GM23338 (cell line): ENCODE results near the gene HHAT. TPM values are rescaled to one million over a fixed set of nuclear protein-coding genes. Genes with fewer than 3 reads are reported as not detected.

Experiments
- ATAC-seq: fragments of 200-7000 bp; cut with Tn5 transposase; 3 replicates; pipeline ENCODE4 v1.9.1; 2020
- DNase-seq: peaks from one replicate; pipeline ENCODE4 v3.0.0-alpha.2; 2015; ENCODE audit warnings: low spot score
- H2AFZ ChIP-seq: fragments of 200-600 bp; sonication (generic); 2 replicates; pipeline ENCODE4 v1.8.0; 2016; ENCODE audit warnings: antibody characterized with exemption, mild to moderate bottlenecking, moderate library complexity
- H3F3A ChIP-seq: fragments of 200-600 bp; sonication (generic); replicated peaks from 2 replicates; pipeline ENCODE4 v1.8.0; 2017; ENCODE audit warnings: antibody characterized with exemption, mixed run types, low read depth
- H3K27ac ChIP-seq: fragments of 200-600 bp; sonication (generic); 2 replicates; pipeline ENCODE4 v1.6.1; 2016; ENCODE audit warnings: low read depth
- H3K27me3 ChIP-seq: fragments of 200-600 bp; sonication (generic); 2 replicates; pipeline ENCODE4 v1.8.0; 2016; ENCODE audit warnings: mild to moderate bottlenecking, mixed run types, moderate library complexity; ENCODE audit not compliant: insufficient read depth
- H3K36me3 ChIP-seq: fragments of 200-600 bp; sonication (generic); 2 replicates; pipeline ENCODE4 v1.8.0; 2016; ENCODE audit warnings: mild to moderate bottlenecking; ENCODE audit not compliant: insufficient read depth
- H3K4me1 ChIP-seq: fragments of 200-600 bp; sonication (generic); 2 replicates; pipeline ENCODE4 v1.8.0; 2016; ENCODE audit warnings: mild to moderate bottlenecking, moderate library complexity; ENCODE audit not compliant: insufficient read depth
- H3K4me2 ChIP-seq: fragments of 200-600 bp; sonication (generic); 2 replicates; pipeline ENCODE4 v1.7.1; 2017; ENCODE audit warnings: mixed run types
- H3K4me3 ChIP-seq: fragments of 200-600 bp; sonication (generic); 2 replicates; pipeline ENCODE4 v1.6.1; 2016; ENCODE audit warnings: mixed run types
- H3K79me2 ChIP-seq: fragments of 200-600 bp; sonication (generic); replicated peaks from 2 replicates; pipeline ENCODE4 v1.8.0; 2017; ENCODE audit warnings: mild to moderate bottlenecking; ENCODE audit not compliant: insufficient read depth
- H3K9me2 ChIP-seq: fragments of 200-600 bp; sonication (generic); 2 replicates; pipeline ENCODE4 v1.8.0; 2017; ENCODE audit not compliant: insufficient read depth
- H4K20me1 ChIP-seq: fragments of 200-600 bp; sonication (generic); replicated peaks from 2 replicates; pipeline ENCODE4 v1.8.0; 2017; ENCODE audit warnings: mild to moderate bottlenecking; ENCODE audit not compliant: insufficient read depth
- H3K27ac Mint-ChIP-seq: 2 replicates; pipeline ENCODE4 v1.8.0; 2020; ENCODE audit warnings: inconsistent platforms, mild to moderate bottlenecking, moderate library complexity, mixed read lengths
- H3K27me3 Mint-ChIP-seq: 3 replicates; pipeline ENCODE4 v1.8.0; 2022; ENCODE audit warnings: low read depth, mild to moderate bottlenecking, moderate library complexity, mixed read lengths, inconsistent platforms; ENCODE audit not compliant: insufficient read depth, poor library complexity
- H3K36me3 Mint-ChIP-seq: 3 replicates; pipeline ENCODE4 v1.8.0; 2021; ENCODE audit warnings: low read depth, mild to moderate bottlenecking, inconsistent platforms, moderate library complexity, mixed read lengths
- H3K4me1 Mint-ChIP-seq: 3 replicates; pipeline ENCODE4 v1.8.0; 2020; ENCODE audit warnings: mild to moderate bottlenecking, inconsistent platforms, mixed read lengths
- H3K4me3 Mint-ChIP-seq: 3 replicates; pipeline ENCODE4 v1.8.0; 2021; ENCODE audit warnings: moderate library complexity, mild to moderate bottlenecking, inconsistent platforms, mixed read lengths
- H3K9me3 Mint-ChIP-seq: 3 replicates; pipeline ENCODE4 v1.8.0; 2020; ENCODE audit warnings: moderate library complexity, mild to moderate bottlenecking, inconsistent platforms, mixed read lengths
- CTCF ChIP-seq, 2 experiments: fragments of 200-600 bp in 1 of 2; sonication (generic) in 1 of 2; conservative IDR thresholded peaks; 2 replicates each; pipeline versions ENCODE4 v1.5.1 to v1.6.1; 2016 to 2017; ENCODE audit warnings: antibody characterized with exemption in 2 of 2, low read depth in 2 of 2, mild to moderate bottlenecking in 2 of 2, moderate library complexity in 1 of 2
- EZH2 ChIP-seq: fragments of 200-600 bp; sonication (generic); IDR thresholded peaks from one replicate; pipeline ENCODE4 v1.8.0; 2017; ENCODE audit warnings: antibody characterized with exemption, mild to moderate bottlenecking, low read depth; ENCODE audit not compliant: unreplicated experiment
- EZH2phosphoT487 ChIP-seq: fragments of 200-600 bp; sonication (generic); IDR thresholded peaks from one replicate; pipeline ENCODE4 v1.8.1; 2018; ENCODE audit warnings: antibody characterized with exemption; ENCODE audit not compliant: unreplicated experiment
- JUNB ChIP-seq: IDR thresholded peaks from one replicate; pipeline ENCODE4 v1.6.1; 2016; ENCODE audit warnings: antibody characterized with exemption; ENCODE audit not compliant: unreplicated experiment
- STAT1 ChIP-seq: IDR thresholded peaks from one replicate; pipeline ENCODE4 v1.6.1; 2016; ENCODE audit warnings: antibody characterized with exemption; ENCODE audit not compliant: unreplicated experiment
- ZNF331 ChIP-seq: fragments of 250-450 bp; sonication (Bioruptor Pico); IDR thresholded peaks from 2 replicates; pipeline ENCODE4 v1.5.0; 2020; ENCODE audit warnings: low read depth, mild to moderate bottlenecking, moderate library complexity
- ZNF462 ChIP-seq: fragments of 250-450 bp; sonication (Bioruptor Pico); IDR thresholded peaks from 2 replicates; pipeline ENCODE4 v1.5.0; 2020; ENCODE audit warnings: mild to moderate bottlenecking, moderate library complexity
- polyA plus RNA-seq: library from polyadenylated mRNA; unstranded; fragments of >200 nt; fragmentation: Nextera tagmentation; extraction: Ambion mirVana; gene quantifications from 2 replicates; pipeline ENCODE4 v1.2.1, GENCODE V29; 2016
- total RNA-seq: library from RNA; depleted of rRNA; stranded (reverse); fragments of >200 nt; shearing (Covaris generic); gene quantifications from 2 replicates; pipeline ENCODE4 v1.2.3, GENCODE V29; 2014

Gene HHAT
- total and polyA plus RNA-seq, 2 experiments from 2014 or later, result 0.11 to 0.66 TPM

- no peak for TF ChIP-seq ZNF462 (CRISPR knock-in tag)
- no peak for TF ChIP-seq CTCF (conservative IDR thresholded peaks at IDR 0.05; ENCODE audit: low read depth in 2 of 2)
- no peak for TF ChIP-seq JUNB
- TF ChIP-seq STAT1, result no peak
- no peak for TF ChIP-seq EZH2
These were observed 12.1 kb downstream of the HHAT start (continued) for GRCh38 chr1:210340841-210341240.

- ATAC-seq (no peak), DNase-seq (no peak)
- Histone ChIP-seq H3K27me3 (no peaks in the 10 kb centered on the region), H3F3A (no peaks in the 10 kb centered on the region), H3K27ac (no peak overlapping the region), H3K9me2 (no peaks in the 10 kb centered on the region), H3K36me3 (no peaks in the 10 kb centered on the region), H3K79me2 (no peaks in the 10 kb centered on the region), H3K4me1 (peaks cover 4% of the 10 kb centered on the region; the same call in 1 of the 2 replicates), H3K4me2 (no peak overlapping the region), H4K20me1 (no peaks in the 10 kb centered on the region), H3K4me3 (no peak overlapping the region), H2AFZ (no peak overlapping the region)
- H3K36me3 Mint-ChIP-seq, result no peaks in the 10 kb centered on the region
- no peak overlapping the region for H3K27ac Mint-ChIP-seq
- peaks cover 4% of the 10 kb centered on the region for H3K27me3 Mint-ChIP-seq
- TF ChIP-seq EZH2phosphoT487 (no peak), ZNF331 (CRISPR knock-in tag) (no peak)
- H3K4me1 Mint-ChIP-seq, result no peaks in the 10 kb centered on the region
- no peak overlapping the region for H3K4me3 Mint-ChIP-seq
- H3K9me3 Mint-ChIP-seq, result no peaks in the 10 kb centered on the region
These were observed 14.5 kb downstream of the HHAT start for GRCh38 chr1:210342986-210343780.
